ENCODE results near the gene LSM4. TPM values are rescaled to one million over a fixed set of nuclear protein-coding genes. Genes with fewer than 3 reads are reported as not detected.

LSM4 gene
- total and polyA plus RNA-seq, 2 donors (not counting 1 experiment from before 2014, with no cell fraction given): 50.9 to 124 TPM

DNA sequence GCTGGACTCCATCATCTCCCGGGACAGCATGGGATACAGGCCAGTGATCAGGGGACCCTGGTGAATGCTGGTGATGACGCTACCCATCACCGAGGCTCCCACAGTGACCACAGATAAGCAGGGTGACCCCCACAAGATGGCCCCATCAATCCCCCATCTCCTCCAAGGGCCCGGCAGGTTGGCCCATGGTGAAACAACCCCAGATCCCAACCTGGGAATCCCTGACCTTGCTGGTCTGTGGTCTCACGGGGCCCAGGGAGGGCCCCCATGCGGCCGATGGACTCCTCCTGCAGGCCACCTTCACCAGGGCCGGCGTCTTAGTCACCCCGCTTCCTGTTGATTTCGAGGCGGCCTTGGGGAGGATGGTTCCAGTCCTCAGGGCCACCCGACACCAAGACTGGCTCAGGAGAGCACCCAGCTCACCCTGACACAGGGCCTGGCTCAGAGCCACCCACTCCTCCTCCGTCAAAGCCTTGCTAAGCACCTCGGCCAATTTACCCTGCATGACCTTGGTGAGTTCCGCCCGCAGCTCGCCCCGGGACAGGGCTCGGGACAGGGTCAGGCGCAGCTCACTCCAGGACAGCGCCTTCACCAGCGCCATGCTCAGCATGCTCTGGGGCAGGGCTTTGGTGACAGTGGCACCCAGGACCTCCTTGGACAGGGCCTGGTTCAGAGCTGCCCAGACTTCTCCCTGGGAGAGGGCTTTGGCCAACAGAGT is 58.6 kb downstream of the LSM4 start:
- Histone ChIP-seq H4K20me1 (ENCODE audit: control insufficient read depth, extremely low read depth, insufficient read depth, low read length) (no peaks in the 10 kb centered on the region), H3K4me3 (replicated peaks in 1 of 4; ENCODE audit: control extremely low read depth in 1 of 4, insufficient read depth in 1 of 4, low read depth in 3 of 4, low read length in 4 of 4) (no peak overlapping the region)

DNA sequence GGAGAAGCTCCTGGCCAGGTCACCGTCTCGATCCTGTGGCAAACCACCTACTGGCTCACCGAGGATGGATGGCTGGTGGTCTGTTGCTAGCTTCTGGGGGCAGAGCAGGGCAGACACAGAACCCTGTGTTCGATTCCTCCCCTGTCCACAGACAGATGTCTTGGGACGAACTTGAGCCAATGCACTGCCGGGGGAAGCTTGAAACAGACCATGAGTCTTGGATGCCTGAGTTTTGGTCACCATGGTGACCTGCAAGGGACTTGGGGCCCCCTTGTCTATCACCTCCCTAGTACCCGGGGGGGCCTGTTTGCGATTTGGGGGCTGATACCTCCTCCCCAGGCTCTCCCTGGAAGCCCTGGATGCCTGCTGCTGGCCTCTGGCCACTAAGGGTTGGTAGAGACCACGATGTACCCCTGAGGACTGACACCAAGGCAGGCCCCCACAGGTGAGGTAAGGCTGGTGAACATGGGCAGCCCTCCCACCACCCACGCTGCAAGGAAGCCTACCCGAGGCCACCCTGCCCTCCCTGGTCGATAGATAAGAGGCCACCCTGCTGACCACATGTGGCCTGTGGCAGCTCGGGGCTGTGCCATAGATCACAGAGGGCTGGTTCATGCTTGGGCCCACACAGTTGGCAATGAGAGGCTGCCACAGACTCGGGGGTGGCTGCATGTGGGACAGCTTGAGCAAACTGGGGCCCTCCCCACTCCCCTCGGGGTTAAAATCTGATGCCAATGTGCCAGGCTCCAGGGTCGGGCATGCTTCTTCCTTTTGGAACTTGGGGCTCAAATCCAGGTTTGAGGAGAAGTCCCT is 59.3 kb downstream of the LSM4 start:
- no peaks in the 10 kb centered on the region for H3K79me2 ChIP-seq (ENCODE audit: control insufficient read depth, insufficient read depth, low read length)
- no peaks in the 10 kb centered on the region for H3K27me3 ChIP-seq (ENCODE audit: control insufficient read depth, insufficient read depth, low read length)
- TF ChIP-seq, protein P1, sequence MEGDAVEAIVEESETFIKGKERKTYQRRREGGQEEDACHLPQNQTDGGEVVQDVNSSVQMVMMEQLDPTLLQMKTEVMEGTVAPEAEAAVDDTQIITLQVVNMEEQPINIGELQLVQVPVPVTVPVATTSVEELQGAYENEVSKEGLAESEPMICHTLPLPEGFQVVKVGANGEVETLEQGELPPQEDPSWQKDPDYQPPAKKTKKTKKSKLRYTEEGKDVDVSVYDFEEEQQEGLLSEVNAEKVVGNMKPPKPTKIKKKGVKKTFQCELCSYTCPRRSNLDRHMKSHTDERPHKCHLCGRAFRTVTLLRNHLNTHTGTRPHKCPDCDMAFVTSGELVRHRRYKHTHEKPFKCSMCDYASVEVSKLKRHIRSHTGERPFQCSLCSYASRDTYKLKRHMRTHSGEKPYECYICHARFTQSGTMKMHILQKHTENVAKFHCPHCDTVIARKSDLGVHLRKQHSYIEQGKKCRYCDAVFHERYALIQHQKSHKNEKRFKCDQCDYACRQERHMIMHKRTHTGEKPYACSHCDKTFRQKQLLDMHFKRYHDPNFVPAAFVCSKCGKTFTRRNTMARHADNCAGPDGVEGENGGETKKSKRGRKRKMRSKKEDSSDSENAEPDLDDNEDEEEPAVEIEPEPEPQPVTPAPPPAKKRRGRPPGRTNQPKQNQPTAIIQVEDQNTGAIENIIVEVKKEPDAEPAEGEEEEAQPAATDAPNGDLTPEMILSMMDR (conservative IDR thresholded peaks at IDR 0.05 in 1 of 2, IDR thresholded peaks at IDR 0.05 in 1 of 2; ENCODE audit: low read depth in 1 of 2, low read length in 2 of 2): no peak
- no peak for TF ChIP-seq EZH2 (IDR thresholded peaks at IDR 0.05; ENCODE audit: low read length, missing control alignments)
- no peaks in the 10 kb centered on the region for H3K9me3 ChIP-seq (ENCODE audit: control insufficient read depth, insufficient read depth, low read depth, low read length)
- H3K27ac ChIP-seq (ENCODE audit: insufficient read depth, low read length): no peak overlapping the region
- no peaks in the 10 kb centered on the region for H4K20me1 ChIP-seq (ENCODE audit: control insufficient read depth, extremely low read depth, insufficient read depth, low read length)
- no peak overlapping the region for H3K9ac ChIP-seq (ENCODE audit: insufficient read depth, low read length)
- H3K4me3 ChIP-seq (replicated peaks in 1 of 4; ENCODE audit: control extremely low read depth in 1 of 4, insufficient read depth in 1 of 4, low read depth in 3 of 4, low read length in 4 of 4): no peak overlapping the region
- no peaks in the 10 kb centered on the region for H3K4me1 ChIP-seq (ENCODE audit: control insufficient read depth, extremely low read depth, insufficient read depth, low read length)
- H2AFZ ChIP-seq (ENCODE audit: low read length): no peak overlapping the region
- H3K36me3 ChIP-seq (ENCODE audit: control insufficient read depth, insufficient read depth, low read length): peaks cover 19% of the 10 kb centered on the region
- no peak overlapping the region for H3K4me2 ChIP-seq (ENCODE audit: extremely low read depth, insufficient read depth, low read length)
- no peak for DNase-seq (ENCODE audit: low read depth in 2 of 2)

More for the DNA sequence above, 58.6 kb downstream of the LSM4 start:
- Histone ChIP-seq H3K27ac (ENCODE audit: insufficient read depth, low read length) (no peak overlapping the region), H3K79me2 (ENCODE audit: control insufficient read depth, insufficient read depth, low read length) (no peaks in the 10 kb centered on the region), H3K4me2 (ENCODE audit: extremely low read depth, insufficient read depth, low read length) (no peak overlapping the region), H3K4me1 (ENCODE audit: control insufficient read depth, extremely low read depth, insufficient read depth, low read length) (no peaks in the 10 kb centered on the region), H3K36me3 (ENCODE audit: control insufficient read depth, insufficient read depth, low read length) (peaks cover 19% of the 10 kb centered on the region), H2AFZ (ENCODE audit: low read length) (no peak overlapping the region), H3K27me3 (ENCODE audit: control insufficient read depth, insufficient read depth, low read length) (no peaks in the 10 kb centered on the region), H3K9ac (ENCODE audit: insufficient read depth, low read length) (no peak overlapping the region), H3K9me3 (ENCODE audit: control insufficient read depth, insufficient read depth, low read depth, low read length) (no peaks in the 10 kb centered on the region)
- no peak for DNase-seq (ENCODE audit: low read depth in 2 of 2)
- TF ChIP-seq EZH2 (IDR thresholded peaks at IDR 0.05; ENCODE audit: low read length, missing control alignments): no peak
- TF ChIP-seq, protein P1 (conservative IDR thresholded peaks at IDR 0.05 in 1 of 2, IDR thresholded peaks at IDR 0.05 in 1 of 2; ENCODE audit: low read depth in 1 of 2, low read length in 2 of 2): no peak

DNA sequence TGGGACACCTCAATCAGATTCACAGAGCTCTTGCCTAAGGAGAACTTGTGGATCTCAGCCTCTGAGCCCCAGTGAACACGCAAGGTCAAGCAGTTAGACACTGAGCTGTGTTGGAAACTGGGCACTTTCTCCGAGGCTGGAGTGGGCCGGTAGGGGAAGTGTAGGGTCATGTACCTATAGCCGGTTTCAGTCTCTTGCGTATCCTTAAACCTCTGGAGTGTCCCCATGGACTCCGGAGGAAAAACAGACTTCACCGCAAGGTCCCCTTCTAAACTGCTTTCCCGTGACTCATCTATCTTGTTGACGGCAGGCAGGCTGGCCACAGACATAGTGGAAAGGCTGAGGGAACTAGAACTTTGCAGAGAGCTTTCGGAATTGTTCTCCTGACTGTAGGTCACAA is 60.0 kb downstream of the LSM4 start:
- Histone ChIP-seq H3K27me3 (ENCODE audit: control insufficient read depth, insufficient read depth, low read length) (no peaks in the 10 kb centered on the region), H3K79me2 (ENCODE audit: control insufficient read depth, insufficient read depth, low read length) (no peaks in the 10 kb centered on the region), H2AFZ (ENCODE audit: low read length) (no peak overlapping the region), H3K9ac (ENCODE audit: insufficient read depth, low read length) (no peak overlapping the region), H3K36me3 (ENCODE audit: control insufficient read depth, insufficient read depth, low read length) (peaks cover 19% of the 10 kb centered on the region), H3K4me3 (replicated peaks in 1 of 4; ENCODE audit: control extremely low read depth in 1 of 4, insufficient read depth in 1 of 4, low read depth in 3 of 4, low read length in 4 of 4) (no peak overlapping the region), H3K4me1 (ENCODE audit: control insufficient read depth, extremely low read depth, insufficient read depth, low read length) (no peaks in the 10 kb centered on the region), H4K20me1 (ENCODE audit: control insufficient read depth, extremely low read depth, insufficient read depth, low read length) (no peaks in the 10 kb centered on the region), H3K9me3 (ENCODE audit: control insufficient read depth, insufficient read depth, low read depth, low read length) (no peaks in the 10 kb centered on the region), H3K27ac (ENCODE audit: insufficient read depth, low read length) (no peak overlapping the region), H3K4me2 (ENCODE audit: extremely low read depth, insufficient read depth, low read length) (no peak overlapping the region)
- TF ChIP-seq, protein P1 (conservative IDR thresholded peaks at IDR 0.05 in 1 of 2, IDR thresholded peaks at IDR 0.05 in 1 of 2; ENCODE audit: low read depth in 1 of 2, low read length in 2 of 2): no peak
- TF ChIP-seq EZH2 (IDR thresholded peaks at IDR 0.05; ENCODE audit: low read length, missing control alignments): no peak
- no peak for DNase-seq (ENCODE audit: low read depth in 2 of 2)

All from fibroblast of lung (primary cell).